ENCODE measurements around the gene PNLIPRP2.

Gene PNLIPRP2

GRCh38 chr10:116688741-116689495, 68.2 kb downstream of the PNLIPRP2 start:
- Histone ChIP-seq H3K9ac (ENCODE audit: low read length) (no peak overlapping the region), H3K27ac (ENCODE audit: low read length) (no peak overlapping the region), H3K4me2 (ENCODE audit: low read depth, low read length) (no peak overlapping the region), H3K27me3 (replicated peaks; ENCODE audit: insufficient read depth, low read length) (no peaks in the 10 kb centered on the region), H3K4me1 (ENCODE audit: low read length) (no peaks in the 10 kb centered on the region), H3K36me3 (replicated peaks; ENCODE audit: insufficient read depth, low read length) (no peaks in the 10 kb centered on the region), H3K9me2 (replicated peaks; ENCODE audit: insufficient read depth, low read length) (no peaks in the 10 kb centered on the region), H3F3A (ENCODE audit: insufficient read depth, low read length) (no peaks in the 10 kb centered on the region), H2AFZ (ENCODE audit: low read length) (no peak overlapping the region), H3K79me2 (ENCODE audit: low read length) (no peaks in the 10 kb centered on the region), H3K9me3 (replicated peaks; ENCODE audit: insufficient read depth, low read length) (no peaks in the 10 kb centered on the region), H3K4me3 (ENCODE audit: low read length) (no peak overlapping the region), H4K20me1 (ENCODE audit: insufficient read depth, low read length) (no peaks in the 10 kb centered on the region)
- no peak for DNase-seq
- TF ChIP-seq EZH2 (optimal IDR thresholded peaks at IDR 0.05; ENCODE audit: low read depth, low read length): no peak

GRCh38 chr10:116689744-116690143, 69.0 kb downstream of the PNLIPRP2 start:
- Histone ChIP-seq H3K4me3 (ENCODE audit: low read length) (no peak overlapping the region), H3K9me3 (replicated peaks; ENCODE audit: insufficient read depth, low read length) (no peaks in the 10 kb centered on the region), H3K9ac (ENCODE audit: low read length) (no peak overlapping the region), H4K20me1 (ENCODE audit: insufficient read depth, low read length) (no peaks in the 10 kb centered on the region), H3K9me2 (replicated peaks; ENCODE audit: insufficient read depth, low read length) (no peaks in the 10 kb centered on the region), H3K4me2 (ENCODE audit: low read depth, low read length) (no peak overlapping the region), H3F3A (ENCODE audit: insufficient read depth, low read length) (no peaks in the 10 kb centered on the region), H3K27ac (ENCODE audit: low read length) (no peak overlapping the region), H3K36me3 (replicated peaks; ENCODE audit: insufficient read depth, low read length) (no peaks in the 10 kb centered on the region), H3K79me2 (ENCODE audit: low read length) (no peaks in the 10 kb centered on the region), H2AFZ (ENCODE audit: low read length) (no peak overlapping the region), H3K27me3 (replicated peaks; ENCODE audit: insufficient read depth, low read length) (no peaks in the 10 kb centered on the region), H3K4me1 (ENCODE audit: low read length) (no peaks in the 10 kb centered on the region)
- DNase-seq: no peak
- no peak for TF ChIP-seq CTCF (IDR thresholded peaks at IDR 0.05; ENCODE audit: low read length)
- TF ChIP-seq EZH2phosphoT487 (IDR thresholded peaks at IDR 0.05; ENCODE audit: low read length): no peak
- no peak for TF ChIP-seq EZH2 (optimal IDR thresholded peaks at IDR 0.05; ENCODE audit: low read depth, low read length)

- H3K4me2 ChIP-seq (ENCODE audit: low read depth, low read length): no peak overlapping the region
Measured at GRCh38 chr10:116690356-116691322, 69.9 kb downstream of the PNLIPRP2 start.

More at GRCh38 chr10:116690356-116691322, 69.9 kb downstream of the PNLIPRP2 start:
- Histone ChIP-seq H3F3A (ENCODE audit: insufficient read depth, low read length) (no peaks in the 10 kb centered on the region), H3K9ac (ENCODE audit: low read length) (no peak overlapping the region), H3K9me2 (replicated peaks; ENCODE audit: insufficient read depth, low read length) (no peaks in the 10 kb centered on the region), H2AFZ (ENCODE audit: low read length) (no peak overlapping the region), H3K79me2 (ENCODE audit: low read length) (no peaks in the 10 kb centered on the region), H3K9me3 (replicated peaks; ENCODE audit: insufficient read depth, low read length) (no peaks in the 10 kb centered on the region), H3K27me3 (replicated peaks; ENCODE audit: insufficient read depth, low read length) (no peaks in the 10 kb centered on the region), H3K27ac (ENCODE audit: low read length) (no peak overlapping the region), H3K4me3 (ENCODE audit: low read length) (no peak overlapping the region), H4K20me1 (ENCODE audit: insufficient read depth, low read length) (no peaks in the 10 kb centered on the region), H3K36me3 (replicated peaks; ENCODE audit: insufficient read depth, low read length) (no peaks in the 10 kb centered on the region), H3K4me1 (ENCODE audit: low read length) (no peaks in the 10 kb centered on the region)
- no peak for TF ChIP-seq EZH2 (optimal IDR thresholded peaks at IDR 0.05; ENCODE audit: low read depth, low read length)
- no peak for TF ChIP-seq EZH2phosphoT487 (IDR thresholded peaks at IDR 0.05; ENCODE audit: low read length)
- no peak for TF ChIP-seq CTCF (IDR thresholded peaks at IDR 0.05; ENCODE audit: low read length)
- DNase-seq: no peak
